ENCODE data around the gene MAP2K1.
A peak's percentile ranks its signal among the peaks of the same experiment; 100 is the strongest.

The MAP2K1 gene

DNA sequence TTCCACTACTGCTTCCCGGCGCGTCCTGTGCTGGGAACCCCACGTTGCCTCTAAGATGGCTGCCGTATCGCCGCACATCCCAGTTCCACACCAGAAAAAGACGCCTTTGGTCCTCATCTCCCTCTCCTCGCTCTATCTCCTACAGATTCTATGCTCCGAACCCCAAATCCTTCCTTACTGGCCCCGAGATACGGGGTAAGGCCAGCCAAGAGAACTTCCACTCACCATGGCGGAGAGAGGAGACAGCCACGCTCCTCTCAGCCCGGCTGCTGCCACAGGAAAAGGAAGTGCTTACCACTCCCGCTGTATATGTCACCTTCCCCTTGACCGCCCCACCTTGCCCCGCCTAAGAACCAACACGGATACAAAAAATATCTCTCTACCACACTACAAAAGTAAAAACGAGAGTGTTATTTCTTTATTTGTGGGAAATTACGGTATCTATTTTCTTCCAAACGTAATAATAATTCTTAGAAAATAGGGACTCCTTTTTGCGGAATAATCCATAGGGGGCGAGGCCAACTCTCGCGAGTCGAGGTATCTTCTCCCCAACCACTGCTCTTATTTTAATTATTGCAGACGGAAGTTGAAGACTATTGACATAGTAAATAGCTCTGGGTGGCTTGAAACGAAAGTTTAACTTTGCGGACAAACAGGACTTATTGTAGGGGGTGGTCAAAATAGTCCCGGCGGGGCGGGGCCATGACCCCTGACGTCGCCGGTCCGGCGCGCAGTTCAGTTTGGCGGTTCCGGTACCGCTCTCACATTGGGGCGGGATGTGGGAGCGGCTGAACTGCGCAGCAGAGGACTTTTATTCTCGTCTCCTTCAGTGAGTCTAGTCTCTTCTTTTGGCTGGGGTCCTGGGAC, 118.1 kb downstream of the MAP2K1 start, which contains the start of the genes RPL4 and ZWILCH:
Gene RPL4, minus strand, starts transcription at position 293 of the 867 bp plus-strand sequence. Its CDS starts 65 bp downstream, at position 228.
Gene ZWILCH, plus strand, starts transcription at position 764 of the 867 bp plus-strand sequence. Its CDS starts 13 bp downstream, at position 777.
- DNase-seq (ENCODE audit: low spot score), result peak; percentile 94

DNA sequence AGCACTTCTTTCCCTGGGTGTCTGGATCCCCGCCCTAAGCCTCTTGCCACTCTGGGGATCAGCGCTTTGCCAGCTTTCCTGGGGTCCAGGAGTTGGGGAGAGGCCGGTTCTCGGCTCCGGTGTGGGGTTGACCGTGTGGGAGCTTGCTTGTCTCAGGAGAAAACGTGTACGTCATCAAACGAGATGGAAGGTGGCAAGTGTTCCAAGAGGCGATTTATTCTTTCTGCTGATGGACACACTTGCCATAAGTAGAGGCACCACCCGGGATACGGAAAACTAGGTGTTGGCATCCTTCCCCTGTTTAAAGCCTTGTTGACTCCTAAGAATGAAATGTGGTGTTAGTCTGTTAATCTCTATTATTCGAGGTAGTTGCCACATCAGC, 118.7 kb downstream of the MAP2K1 start:
- no peak for DNase-seq (ENCODE audit: low spot score)

DNA sequence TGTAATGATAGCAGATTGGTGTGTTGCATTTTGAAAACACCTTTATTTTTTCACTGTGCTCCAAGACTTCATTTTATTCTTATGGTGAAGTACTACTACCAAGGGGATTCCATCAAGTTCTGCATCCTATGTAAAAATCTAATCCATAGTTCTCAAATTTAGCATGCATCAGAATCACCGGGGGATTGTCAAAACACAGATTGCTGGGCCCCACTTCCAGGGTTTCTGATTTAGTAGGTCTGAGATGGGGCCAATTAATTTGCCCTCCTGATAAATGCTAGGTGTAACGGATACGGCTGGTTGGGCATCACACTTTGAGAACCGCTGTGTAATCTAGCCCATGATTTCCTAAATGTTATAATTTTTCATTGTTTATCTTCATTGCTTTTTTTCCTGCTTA, 119.1 kb downstream of the MAP2K1 start:
- DNase-seq (ENCODE audit: low spot score), result no peak

DNA sequence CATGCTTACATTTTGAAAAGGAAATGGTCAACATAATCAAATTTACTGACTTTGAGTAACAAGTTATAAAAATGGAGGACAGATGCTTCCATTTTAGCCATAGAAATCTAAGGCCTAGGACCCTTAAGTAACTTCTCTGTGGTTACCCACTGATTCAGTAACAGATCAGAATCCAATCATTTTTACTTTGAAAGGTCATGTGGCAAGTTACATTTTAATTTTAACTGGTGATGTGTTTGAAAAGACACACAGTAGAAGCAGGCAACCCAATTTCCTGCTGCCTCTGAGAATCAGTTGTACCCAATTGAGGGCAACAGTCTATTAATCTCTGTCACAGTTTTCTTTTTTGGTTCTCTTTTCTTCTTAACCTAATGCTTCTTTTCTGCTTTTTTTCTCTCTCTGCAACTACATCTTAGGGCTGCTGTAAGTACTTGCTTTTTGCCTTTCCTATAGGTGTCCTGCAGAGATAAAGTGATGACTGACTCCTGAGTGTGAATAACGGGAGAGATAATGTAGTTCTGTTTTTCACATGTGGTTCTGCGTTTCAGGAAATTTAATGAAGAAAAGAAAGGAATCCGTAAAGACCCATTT, 121.7 kb downstream of the MAP2K1 start:
- DNase-seq (ENCODE audit: low spot score), result peak; percentile 64

- no peak for DNase-seq (ENCODE audit: low spot score)
Observed at GRCh38 chr15:66514586-66514985, 127.9 kb downstream of the MAP2K1 start.

- peak; percentile 38 for DNase-seq (ENCODE audit: low spot score)
Observed at GRCh38 chr15:66515901-66516322, 129.2 kb downstream of the MAP2K1 start.

DNA sequence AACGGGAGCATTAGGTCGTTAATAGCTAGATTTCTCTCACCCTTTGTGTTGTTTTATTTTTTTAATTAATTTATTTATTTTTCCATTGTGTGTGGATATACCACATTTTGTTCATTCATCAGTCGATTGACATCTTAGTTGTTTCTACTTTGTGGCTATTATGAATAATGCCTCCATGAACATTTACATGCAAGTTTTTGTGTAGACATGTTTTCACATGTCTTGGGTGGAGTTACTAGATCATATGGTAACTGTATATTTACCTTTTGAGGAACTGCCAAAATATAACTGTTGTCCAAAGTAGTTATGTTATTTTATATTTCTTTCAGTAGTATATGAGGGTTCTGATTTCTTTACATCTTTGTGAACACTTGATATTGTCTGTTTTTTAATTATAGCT, 137.2 kb downstream of the MAP2K1 start:
- no peak for DNase-seq (ENCODE audit: low spot score)

- no peak for DNase-seq (ENCODE audit: low spot score)
Observed at GRCh38 chr15:66524838-66525237, 138.1 kb downstream of the MAP2K1 start.

GRCh38 chr15:66535056-66535455, 148.3 kb downstream of the MAP2K1 start:
- no peak for DNase-seq (ENCODE audit: low spot score)

Data from kidney tubule cell (primary cell).